HEK293T (cell line): ENCODE measurements around the gene PRR4.

ENCODE experiments used
- ELF4 ChIP-seq: fragments of 450-650 bp; IDR thresholded peaks from 2 replicates; pipeline ENCODE4 v1.6.1; 2017; ENCODE audit warnings: antibody characterized with exemption
- FOXA1 ChIP-seq: fragments of 450-650 bp; IDR thresholded peaks from 2 replicates; pipeline ENCODE4 v1.6.1; 2016; ENCODE audit warnings: mild to moderate bottlenecking
- FOXK2 ChIP-seq: fragments of 450-650 bp; IDR thresholded peaks from 2 replicates; pipeline ENCODE4 v1.6.1; 2016; ENCODE audit warnings: mild to moderate bottlenecking
- FOXM1 ChIP-seq: fragments of 450-650 bp; IDR thresholded peaks from 2 replicates; pipeline ENCODE4 v1.6.1; 2017; ENCODE audit warnings: mild to moderate bottlenecking, borderline replicate concordance
- L3MBTL2 ChIP-seq: fragments of 450-650 bp; conservative IDR thresholded peaks from 2 replicates; pipeline ENCODE4 v1.6.1; 2016; ENCODE audit warnings: mild to moderate bottlenecking
- NFRKB ChIP-seq: fragments of 450-650 bp; IDR thresholded peaks from 2 replicates; pipeline ENCODE4 v1.6.1; 2016; ENCODE audit warnings: mild to moderate bottlenecking, moderate library complexity
- SP1 ChIP-seq: fragments of 450-650 bp; IDR thresholded peaks from 2 replicates; pipeline ENCODE4 v1.6.1; 2017

- TF ChIP-seq FOXK2 (no peak), L3MBTL2 (no peak), ELF4 (no peak), SP1 (no peak), NFRKB (no peak), FOXM1 (no peak), FOXA1 (no peak)
Measured at GRCh38 chr12:10810068-10810467, 39.2 kb downstream of the PRR4 start, which contains the start of gene TAS2R9.
